B cell (primary cell): Measurements from ENCODE around the gene CATSPER1. TPM values are rescaled to one million over a fixed set of nuclear protein-coding genes. Genes with fewer than 3 reads are reported as not detected.

Experiments
- ATAC-seq: fragments of 200-7000 bp; cut with Tn5 transposase; one replicate; pipeline ENCODE4 v1.10.0; 2021; ENCODE audit warnings: low read depth, mild to moderate bottlenecking, moderate number of reproducible peaks, moderate library complexity
- CTCF ChIA-PET: fragments of 350-600 bp; sonication (Branson Sonifier 250); formaldehyde crosslinking; loops from one replicate; lab custom pipeline; 2021; ENCODE audit warnings: antibody characterized with exemption, inconsistent platforms; lab: Charles Lee
- POLR2A ChIA-PET: fragments of 350-600 bp; sonication (Branson Sonifier 250); formaldehyde crosslinking; loops from one replicate; lab custom pipeline; 2021; ENCODE audit warnings: antibody characterized with exemption; lab: Charles Lee
- DNase-seq: peaks from one replicate; pipeline ENCODE4 v3.0.0; 2013
- H2AFZ ChIP-seq: 2 replicates; pipeline ENCODE4 v1.6.1; 2012; ENCODE audit warnings: mild to moderate bottlenecking, low read depth, low read length; ENCODE audit not compliant: insufficient read depth, poor library complexity, severe bottlenecking
- H3K27ac ChIP-seq, 2 donors: 1 replicate in 1 of 2; 2 replicates in 1 of 2; pipeline ENCODE4 v1.5.1; 2012 to 2013; ENCODE audit warnings: low read length in 2 of 2, mild to moderate bottlenecking in 2 of 2, moderate library complexity in 1 of 2
- H3K27me3 ChIP-seq, 4 experiments: fragments of 200-600 bp in 1 of 4; sonication (generic) in 1 of 4; replicated peaks in 1 of 4; 1 replicate in 2 of 4; 2 replicates in 2 of 4; pipeline versions ENCODE4 v1.6.1 to v1.7.0; 2013 to 2016; ENCODE audit warnings: low read length in 3 of 4, mild to moderate bottlenecking in 2 of 4, mixed read lengths in 1 of 4, moderate library complexity in 1 of 4; ENCODE audit not compliant: insufficient read depth in 4 of 4, control insufficient read depth in 3 of 4; ENCODE audit errors: control extremely low read depth in 1 of 4
- H3K36me3 ChIP-seq, 2 experiments: replicated peaks in 1 of 2; 1 replicate in 1 of 2; 2 replicates in 1 of 2; pipeline versions ENCODE4 v1.6.1 to v1.7.1; 2013; ENCODE audit warnings: low read length in 1 of 2; ENCODE audit not compliant: insufficient read depth in 2 of 2, control insufficient read depth in 1 of 2; ENCODE audit errors: control extremely low read depth in 1 of 2, extremely low read depth in 1 of 2
- H3K4me1 ChIP-seq, 2 donors: fragments of 200-600 bp in 1 of 2; sonication (generic) in 1 of 2; 1 replicate in 1 of 2; 2 replicates in 1 of 2; pipeline versions ENCODE4 v1.5.1 to v1.6.1; 2013 to 2017; ENCODE audit warnings: low read length in 2 of 2; ENCODE audit not compliant: control insufficient read depth in 2 of 2, insufficient read depth in 2 of 2
- H3K4me2 ChIP-seq: replicated peaks from 2 replicates; pipeline ENCODE3; 2012; ENCODE audit warnings: mild to moderate bottlenecking, low read depth, low read length; ENCODE audit not compliant: poor library complexity, severe bottlenecking
- H3K4me3 ChIP-seq, 5 experiments: fragments of 200-600 bp in 1 of 5; sonication (generic) in 1 of 5; 1 replicate in 3 of 5; 2 replicates in 2 of 5; pipeline versions ENCODE4 v1.5.1 to v1.7.0; 2011 to 2016; ENCODE audit warnings: low read length in 4 of 5, mild to moderate bottlenecking in 4 of 5, low read depth in 2 of 5, control low read depth in 1 of 5, moderate library complexity in 1 of 5; ENCODE audit not compliant: insufficient read depth in 1 of 5; ENCODE audit errors: control extremely low read depth in 1 of 5, extremely low read depth in 1 of 5
- H3K79me2 ChIP-seq: fragments of 200-600 bp; sonication (generic); one replicate; pipeline ENCODE4 v1.6.0; 2016; ENCODE audit warnings: low read length; ENCODE audit not compliant: control insufficient read depth, insufficient read depth
- H3K9ac ChIP-seq: fragments of 200-600 bp; sonication (generic); 2 replicates; pipeline ENCODE4 v1.6.1; 2017; ENCODE audit warnings: mild to moderate bottlenecking, low read length, moderate library complexity
- H3K9me3 ChIP-seq, 3 donors: one replicate each; pipeline versions ENCODE4 v1.6.1 to v1.7.1; 2013; ENCODE audit warnings: low read length in 2 of 3; ENCODE audit not compliant: control insufficient read depth in 2 of 3, insufficient read depth in 1 of 3; ENCODE audit errors: control extremely low read depth in 1 of 3
- H4K20me1 ChIP-seq: 2 replicates; pipeline ENCODE4 v1.6.0; 2012; ENCODE audit warnings: mild to moderate bottlenecking, low read length; ENCODE audit not compliant: insufficient read depth, control insufficient read depth, poor library complexity, severe bottlenecking
- H3K27ac Mint-ChIP-seq: one replicate; pipeline ENCODE4 v1.8.0; 2021; ENCODE audit warnings: mixed read lengths
- H3K27me3 Mint-ChIP-seq: one replicate; pipeline ENCODE4 v1.8.0; 2021; ENCODE audit warnings: mixed read lengths
- H3K4me1 Mint-ChIP-seq: one replicate; pipeline ENCODE4 v1.8.0; 2021; ENCODE audit warnings: mixed read lengths
- H3K4me3 Mint-ChIP-seq: one replicate; pipeline ENCODE4 v1.8.0; 2021; ENCODE audit warnings: mixed read lengths
- H3K9me3 Mint-ChIP-seq: one replicate; pipeline ENCODE4 v1.8.0; 2022; ENCODE audit warnings: mixed read lengths; ENCODE audit not compliant: insufficient read depth
- EZH2 ChIP-seq: IDR thresholded peaks from 2 replicates; pipeline ENCODE4 v1.6.1; 2012; ENCODE audit warnings: borderline replicate concordance, low read depth, mild to moderate bottlenecking, moderate library complexity, low read length; ENCODE audit not compliant: insufficient read depth, poor library complexity, severe bottlenecking
- WGBS: methylation state at CpG from one replicate; pipeline ENCODE4 v1.1.5; 2013; ENCODE audit warnings: missing lambda C conversion rate; ENCODE audit not compliant: insufficient coverage; 5-methylcytosine and 5-hydroxymethylcytosine counted together
- intact Hi-C: fragments of 100-400 bp; cut with micrococcal nuclease; formaldehyde crosslinking; loops from one replicate; pipeline ENCODE4 v1.10.0; 2022
- polyA plus RNA-seq: library from polyadenylated mRNA; depleted of rRNA; stranded (reverse); fragments of >200 nt; gene quantifications from 2 replicates; pipeline ENCODE4 v1.2.3, GENCODE V29; 2012
- total RNA-seq, 2 donors: library from RNA; stranded (reverse); fragments of 120-200 nt in 1 of 2; gene quantifications; 1 replicate in 1 of 2; 2 replicates in 1 of 2; pipeline versions ENCODE4 v1.2.3 to v1.2.4, GENCODE V29; 2013 to 2022
- TF ChIP-seq, protein P1 (sequence below): fragments of 200-600 bp; IDR thresholded peaks from one replicate; pipeline ENCODE4 v1.8.0; 2022; ENCODE audit warnings: antibody characterized with exemption, mild to moderate bottlenecking

Gene CATSPER1
- total and polyA plus RNA-seq, 2 donors (not counting 1 experiment from before 2014, with no cell fraction given), result not detected

DNA sequence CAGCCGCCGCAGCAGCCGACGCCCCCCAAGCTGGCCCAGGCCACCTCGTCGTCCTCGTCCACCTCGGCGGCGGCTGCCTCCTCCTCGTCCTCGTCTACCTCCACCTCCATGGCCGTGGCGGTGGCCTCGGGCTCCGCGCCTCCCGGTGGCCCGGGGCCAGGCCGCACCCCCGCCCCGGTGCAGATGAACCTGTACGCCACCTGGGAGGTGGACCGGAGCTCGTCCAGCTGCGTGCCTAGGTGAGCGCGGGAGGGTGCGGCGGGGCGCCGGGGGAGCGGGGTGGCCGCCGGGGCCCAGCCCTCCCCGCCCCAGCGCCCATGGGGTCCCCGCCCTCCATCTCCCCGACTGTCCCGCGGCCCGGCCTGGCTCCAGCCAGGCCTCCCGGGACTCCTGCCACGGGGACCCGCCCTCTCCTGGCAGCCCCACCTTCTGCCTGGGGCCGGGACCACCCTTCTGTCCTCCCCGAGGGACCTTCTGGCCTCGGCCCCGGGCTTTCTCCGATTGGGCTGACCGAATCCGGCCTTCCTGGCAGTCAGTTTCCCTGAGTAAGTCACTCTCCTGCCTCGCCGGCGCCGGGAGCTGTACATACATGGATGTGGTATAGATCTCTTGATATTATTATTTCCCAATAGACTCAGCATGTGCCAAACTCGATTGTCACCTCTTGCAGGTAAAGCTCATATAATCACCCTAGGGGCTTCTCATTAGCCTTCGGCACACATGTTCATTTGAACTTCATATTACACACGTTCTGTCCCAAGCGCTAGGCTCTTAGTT is 44.5 kb upstream of the CATSPER1 start:
- under 1% methylated on average over 56 of the region's 60 CpGs for WGBS
- Mint-ChIP-seq H3K27ac (peak overlapping the region; percentile 91), H3K27me3 (no peaks in the 10 kb centered on the region), H3K4me1 (peaks cover 63% of the 10 kb centered on the region), H3K9me3 (no peaks in the 10 kb centered on the region), H3K4me3 (peak overlapping the region; percentile 90)
- peak overlapping the region; percentile 69 for H2AFZ ChIP-seq
- peak overlapping the region; percentile 85 for H3K9ac ChIP-seq
- ATAC-seq (peak; percentile 3), DNase-seq (peak; percentile 46)
- intact Hi-C loops, result loop anchor here (1.0 kb wide), 2 partner anchors 11 to 18 kb away; partner anchors contain the start of gene SF3B2
- peak overlapping the region; percentile 91 for H3K4me2 ChIP-seq
- H3K4me1 ChIP-seq, result peaks cover 50 to 51% of the 10 kb centered on the region in 2 donors
- peaks cover 55% of the 10 kb centered on the region for H3K79me2 ChIP-seq
- peak overlapping the region; percentile 66 to 92 (median 76) for H3K4me3 ChIP-seq
- peak overlapping the region; percentile 21 to 57 for H3K27ac ChIP-seq
- no peaks in the 10 kb centered on the region for H3K27me3 ChIP-seq
- POLR2A ChIA-PET, result interaction anchor here (0.5 to 3.3 kb wide), 10 partner anchors 10 to 65 kb away, joined by 3 to 23 read pairs (median 4); no protein-coding TSS in a partner anchor
- TF ChIP-seq EZH2, result no peak
- TF ChIP-seq, protein P1, sequence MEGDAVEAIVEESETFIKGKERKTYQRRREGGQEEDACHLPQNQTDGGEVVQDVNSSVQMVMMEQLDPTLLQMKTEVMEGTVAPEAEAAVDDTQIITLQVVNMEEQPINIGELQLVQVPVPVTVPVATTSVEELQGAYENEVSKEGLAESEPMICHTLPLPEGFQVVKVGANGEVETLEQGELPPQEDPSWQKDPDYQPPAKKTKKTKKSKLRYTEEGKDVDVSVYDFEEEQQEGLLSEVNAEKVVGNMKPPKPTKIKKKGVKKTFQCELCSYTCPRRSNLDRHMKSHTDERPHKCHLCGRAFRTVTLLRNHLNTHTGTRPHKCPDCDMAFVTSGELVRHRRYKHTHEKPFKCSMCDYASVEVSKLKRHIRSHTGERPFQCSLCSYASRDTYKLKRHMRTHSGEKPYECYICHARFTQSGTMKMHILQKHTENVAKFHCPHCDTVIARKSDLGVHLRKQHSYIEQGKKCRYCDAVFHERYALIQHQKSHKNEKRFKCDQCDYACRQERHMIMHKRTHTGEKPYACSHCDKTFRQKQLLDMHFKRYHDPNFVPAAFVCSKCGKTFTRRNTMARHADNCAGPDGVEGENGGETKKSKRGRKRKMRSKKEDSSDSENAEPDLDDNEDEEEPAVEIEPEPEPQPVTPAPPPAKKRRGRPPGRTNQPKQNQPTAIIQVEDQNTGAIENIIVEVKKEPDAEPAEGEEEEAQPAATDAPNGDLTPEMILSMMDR, result no peak
- H3K36me3 ChIP-seq, result peaks cover 0 to 49% of the 10 kb centered on the region in 2 experiments
- H4K20me1 ChIP-seq, result peaks cover 42% of the 10 kb centered on the region
- CTCF ChIA-PET, result interaction anchor here (1.0 to 7.4 kb wide), 10 partner anchors 9 to 151 kb away, joined by 3 to 98 read pairs (median 9); partner anchors contain the start of gene SF3B2
- H3K9me3 ChIP-seq, result no peaks in the 10 kb centered on the region
